Nephron (organoid): Measurements from ENCODE around the gene GIGYF1.

Source experiments
- H3K27ac Mint-ChIP-seq, 3 experiments: 2 replicates each; pipeline ENCODE4 v1.8.0; 2020; ENCODE audit warnings: mixed read lengths in 3 of 3, mild to moderate bottlenecking in 2 of 3, moderate library complexity in 1 of 3
- H3K27me3 Mint-ChIP-seq: 2 replicates; pipeline ENCODE4 v1.8.0; 2021; ENCODE audit warnings: low read depth, mild to moderate bottlenecking, moderate library complexity, mixed read lengths
- H3K36me3 Mint-ChIP-seq: 2 replicates; pipeline ENCODE4 v1.8.0; 2020; ENCODE audit warnings: low read depth, mixed read lengths
- H3K4me1 Mint-ChIP-seq: 2 replicates; pipeline ENCODE4 v1.8.0; 2020; ENCODE audit warnings: mixed read lengths
- H3K4me3 Mint-ChIP-seq, 3 experiments: 2 replicates each; pipeline ENCODE4 v1.8.0; 2020; ENCODE audit warnings: mild to moderate bottlenecking in 3 of 3, mixed read lengths in 3 of 3, moderate library complexity in 2 of 3
- H3K9me3 Mint-ChIP-seq: 2 replicates; pipeline ENCODE4 v1.8.0; 2020; ENCODE audit warnings: mixed read lengths
- TF ChIP-seq, protein P1 (sequence below), 3 experiments: fragments of 200-600 bp; sonication (generic); IDR thresholded peaks; one replicate each; pipeline ENCODE4 v1.5.0; 2021; ENCODE audit warnings: antibody characterized with exemption in 3 of 3; ENCODE audit not compliant: unreplicated experiment in 3 of 3

GIGYF1 gene

DNA sequence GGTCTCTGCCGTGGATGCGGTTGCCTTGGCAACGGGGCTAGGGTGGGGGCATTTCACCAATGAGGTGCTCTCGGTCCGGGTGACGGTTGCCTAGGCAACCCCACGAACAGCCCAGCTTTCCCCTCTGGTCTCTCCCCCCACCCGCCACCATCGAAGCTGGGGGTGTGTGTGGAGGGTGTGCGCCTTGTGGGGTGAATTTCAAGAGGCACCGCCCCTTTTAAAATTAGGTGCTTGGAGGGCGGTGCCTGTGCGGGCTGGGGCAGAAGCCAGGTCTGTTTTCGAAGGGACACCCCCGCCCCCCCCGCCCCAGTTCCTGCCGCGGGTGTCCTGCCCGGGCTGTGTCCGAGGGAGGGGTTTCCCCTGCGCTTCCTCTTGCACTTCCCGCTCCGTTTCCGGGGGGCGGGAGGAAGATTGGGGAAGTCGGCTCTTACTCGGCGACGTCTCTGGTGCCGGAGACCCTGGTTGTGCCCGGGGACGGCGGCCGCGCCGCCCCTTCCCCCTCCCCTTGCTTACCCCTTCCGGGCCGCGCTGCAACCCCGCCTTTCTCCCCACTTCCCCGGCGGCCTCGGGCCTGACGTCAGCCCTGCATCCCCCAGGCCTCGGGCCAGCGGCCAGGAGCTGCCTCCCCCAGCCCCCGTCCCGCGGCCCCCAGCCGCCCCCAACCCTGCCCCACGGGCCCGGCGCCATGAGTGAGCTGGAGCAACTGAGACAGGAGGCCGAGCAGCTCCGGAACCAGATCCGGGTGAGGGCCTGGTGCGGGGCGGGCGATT, 18.3 kb downstream of the GIGYF1 start:
- TF ChIP-seq, protein P1, sequence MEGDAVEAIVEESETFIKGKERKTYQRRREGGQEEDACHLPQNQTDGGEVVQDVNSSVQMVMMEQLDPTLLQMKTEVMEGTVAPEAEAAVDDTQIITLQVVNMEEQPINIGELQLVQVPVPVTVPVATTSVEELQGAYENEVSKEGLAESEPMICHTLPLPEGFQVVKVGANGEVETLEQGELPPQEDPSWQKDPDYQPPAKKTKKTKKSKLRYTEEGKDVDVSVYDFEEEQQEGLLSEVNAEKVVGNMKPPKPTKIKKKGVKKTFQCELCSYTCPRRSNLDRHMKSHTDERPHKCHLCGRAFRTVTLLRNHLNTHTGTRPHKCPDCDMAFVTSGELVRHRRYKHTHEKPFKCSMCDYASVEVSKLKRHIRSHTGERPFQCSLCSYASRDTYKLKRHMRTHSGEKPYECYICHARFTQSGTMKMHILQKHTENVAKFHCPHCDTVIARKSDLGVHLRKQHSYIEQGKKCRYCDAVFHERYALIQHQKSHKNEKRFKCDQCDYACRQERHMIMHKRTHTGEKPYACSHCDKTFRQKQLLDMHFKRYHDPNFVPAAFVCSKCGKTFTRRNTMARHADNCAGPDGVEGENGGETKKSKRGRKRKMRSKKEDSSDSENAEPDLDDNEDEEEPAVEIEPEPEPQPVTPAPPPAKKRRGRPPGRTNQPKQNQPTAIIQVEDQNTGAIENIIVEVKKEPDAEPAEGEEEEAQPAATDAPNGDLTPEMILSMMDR (IDR thresholded peaks at IDR 0.05; ENCODE audit: unreplicated experiment in 3 of 3), result no peak
- H3K4me1 Mint-ChIP-seq, result peaks cover 5% of the 10 kb centered on the region
- peak overlapping the region in 1 of 3 experiments; percentile 78 for H3K27ac Mint-ChIP-seq
- peak overlapping the region; percentile 85 to 88 (median 86) for H3K4me3 Mint-ChIP-seq
- peaks cover 22% of the 10 kb centered on the region for H3K36me3 Mint-ChIP-seq
- peaks cover 8% of the 10 kb centered on the region for H3K27me3 Mint-ChIP-seq
- no peaks in the 10 kb centered on the region for H3K9me3 Mint-ChIP-seq

DNA sequence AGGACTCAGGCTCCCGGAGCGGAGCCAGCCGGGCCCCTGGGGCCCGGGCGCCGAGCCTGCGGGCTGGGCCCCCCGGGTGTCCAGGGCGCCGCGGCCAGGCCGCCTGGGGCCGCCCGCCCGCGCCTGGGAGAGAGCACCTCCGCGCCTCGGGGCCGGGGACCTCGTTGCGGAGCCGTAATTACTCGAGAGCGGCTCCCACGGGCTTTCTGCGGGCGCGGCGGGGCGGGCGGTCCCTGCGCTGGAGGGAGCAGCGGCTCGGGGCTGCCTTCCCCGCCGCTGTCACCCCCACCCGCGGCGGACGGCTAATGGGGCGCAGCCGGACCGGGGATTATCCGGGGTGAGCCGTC, 19.0 kb downstream of the GIGYF1 start:
- Mint-ChIP-seq H3K27me3 (peaks cover 8% of the 10 kb centered on the region), H3K36me3 (peaks cover 19% of the 10 kb centered on the region), H3K27ac (no peak overlapping the region), H3K9me3 (no peaks in the 10 kb centered on the region), H3K4me1 (peaks cover 2% of the 10 kb centered on the region), H3K4me3 (peak overlapping the region; percentile 96 to 97 (median 96))
- TF ChIP-seq, protein P1 (IDR thresholded peaks at IDR 0.05; ENCODE audit: unreplicated experiment in 3 of 3), result no peak

DNA sequence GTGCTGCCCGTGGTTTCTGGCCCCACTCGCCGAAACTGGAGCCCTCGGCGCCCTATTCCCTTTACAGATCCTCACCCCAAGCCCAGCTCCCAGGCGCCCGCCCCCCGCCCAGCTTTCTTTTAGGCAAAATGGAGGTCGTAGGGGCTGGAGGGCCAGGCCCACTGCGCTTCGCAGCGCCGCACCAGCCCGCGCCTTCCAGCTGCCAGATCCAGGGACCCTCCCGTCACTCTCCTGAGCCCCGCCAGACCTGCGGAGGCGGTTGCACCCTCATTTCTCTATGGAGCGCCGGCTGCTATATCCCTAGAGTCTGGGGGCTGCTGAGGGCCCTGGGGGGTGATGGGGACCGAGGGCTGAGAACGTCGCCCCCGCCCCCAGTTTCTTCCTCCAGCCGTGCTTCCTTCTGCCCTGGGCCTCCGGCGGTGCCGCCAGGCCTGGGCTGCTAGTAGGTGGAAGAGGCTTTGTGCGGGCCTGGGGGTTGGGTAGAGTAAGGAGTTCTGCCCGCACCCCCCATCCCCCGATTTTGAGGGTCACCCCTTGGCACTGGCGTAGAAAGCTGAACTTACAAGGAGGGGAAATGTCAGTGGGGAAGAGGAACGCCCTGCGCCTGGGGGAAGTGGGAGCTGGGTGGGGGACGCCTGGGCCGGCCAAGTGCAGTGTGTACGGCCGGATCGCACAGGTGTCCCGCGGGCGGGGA, 19.5 kb downstream of the GIGYF1 start:
- Mint-ChIP-seq H3K4me1 (no peaks in the 10 kb centered on the region), H3K36me3 (peaks cover 16% of the 10 kb centered on the region)

DNA sequence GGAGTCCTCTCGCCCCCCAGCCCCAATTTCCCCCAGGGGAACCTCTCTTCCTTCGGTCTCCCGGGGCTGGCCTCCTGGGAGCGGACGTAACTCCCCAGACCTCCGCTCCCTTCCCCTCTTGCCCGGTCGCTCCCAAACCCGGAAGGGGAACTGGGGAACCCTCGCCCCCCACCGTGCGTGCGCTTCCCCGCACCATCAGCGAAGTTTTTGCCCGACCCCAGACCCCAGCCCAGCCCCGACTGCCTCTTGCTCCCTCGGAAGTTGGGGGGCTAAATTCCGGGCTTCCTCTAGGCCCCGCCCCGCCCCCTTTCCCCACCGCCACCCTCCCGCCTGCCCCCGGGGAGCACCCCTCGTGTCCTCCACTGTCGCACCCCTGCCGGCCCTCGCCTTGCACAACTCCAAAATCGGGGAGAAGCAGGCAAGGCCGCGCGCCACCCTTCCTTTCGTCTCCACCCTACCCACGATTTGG, 20.1 kb downstream of the GIGYF1 start:
- no peaks in the 10 kb centered on the region for H3K9me3 Mint-ChIP-seq
- TF ChIP-seq, protein P1 (IDR thresholded peaks at IDR 0.05; ENCODE audit: unreplicated experiment in 3 of 3), result no peak
- peak overlapping the region; percentile 89 to 99 (median 99) for H3K27ac Mint-ChIP-seq
- peak overlapping the region; percentile 96 to 97 (median 96) for H3K4me3 Mint-ChIP-seq
- peaks cover 8% of the 10 kb centered on the region for H3K27me3 Mint-ChIP-seq
- H3K36me3 Mint-ChIP-seq, result peaks cover 11% of the 10 kb centered on the region
- no peaks in the 10 kb centered on the region for H3K4me1 Mint-ChIP-seq

More for the DNA sequence above, 19.5 kb downstream of the GIGYF1 start:
- peak overlapping the region; percentile 96 to 97 (median 96) for H3K4me3 Mint-ChIP-seq
- no peaks in the 10 kb centered on the region for H3K9me3 Mint-ChIP-seq
- H3K27ac Mint-ChIP-seq, result peak overlapping the region; percentile 89 to 99 (median 99)
- H3K27me3 Mint-ChIP-seq, result peaks cover 8% of the 10 kb centered on the region
- TF ChIP-seq, protein P1 (IDR thresholded peaks at IDR 0.05; ENCODE audit: unreplicated experiment in 3 of 3), result no peak

DNA sequence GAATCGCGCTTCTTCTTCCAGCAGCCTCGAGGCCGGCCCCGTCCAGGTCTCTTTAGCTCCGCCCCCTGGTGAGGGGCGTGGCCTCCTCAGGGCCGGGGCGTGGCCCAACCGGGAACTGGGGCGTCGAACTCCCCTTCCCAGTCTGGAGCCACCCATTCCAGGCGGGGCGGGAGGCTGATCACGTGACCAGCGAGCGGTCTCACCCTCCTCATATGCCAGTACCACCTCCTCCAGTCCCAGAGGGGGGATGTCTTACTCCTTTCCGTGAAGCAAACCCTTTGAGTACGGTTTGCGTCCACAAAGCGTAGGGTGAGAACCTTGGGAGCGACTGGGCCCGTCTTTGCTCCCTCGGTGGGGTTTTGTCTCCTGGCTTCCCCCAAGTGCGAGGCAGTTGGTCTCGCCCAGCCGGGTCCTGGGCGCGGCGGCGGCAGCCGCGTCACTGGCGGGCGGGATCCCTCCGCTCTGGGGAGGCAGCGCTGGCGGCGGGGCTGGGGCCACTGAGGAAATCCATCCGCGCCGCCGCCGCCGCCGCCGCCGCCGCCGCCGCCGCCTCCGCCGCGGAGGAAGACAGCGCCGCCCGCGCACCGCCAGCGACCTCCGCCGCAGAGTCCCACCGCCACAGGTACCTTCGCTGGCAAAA, 20.6 kb downstream of the GIGYF1 start, which contains the start of gene GNB2:
Gene GNB2, plus strand, starts transcription at position 439 of the 640 bp plus-strand sequence. CDS start 2,526 bp downstream, outside the sequence.
- peaks cover 10% of the 10 kb centered on the region for H3K36me3 Mint-ChIP-seq

More for the DNA sequence above, 20.6 kb downstream of the GIGYF1 start, which contains the start of gene GNB2:
- Mint-ChIP-seq H3K27ac (peak within 1 kb of the TSS; percentile 99 to 100 (median 99)), H3K4me1 (no peaks in the 10 kb centered on the region), H3K4me3 (peak within 1 kb of the TSS; percentile 96 to 97 (median 96)), H3K27me3 (peaks cover 8% of the 10 kb centered on the region), H3K9me3 (no peaks in the 10 kb centered on the region)
- TF ChIP-seq, protein P1 (IDR thresholded peaks at IDR 0.05; ENCODE audit: unreplicated experiment in 3 of 3), result no peak
